OCI-LY7 (cell line): ENCODE data around the gene IGSF9.

ENCODE experiments used
- EZH2phosphoT487 ChIP-seq: fragments of 200-600 bp; sonication (generic); IDR thresholded peaks from 2 replicates; pipeline ENCODE4 v1.6.1; 2018; ENCODE audit warnings: low read depth, borderline replicate concordance, mild to moderate bottlenecking, mixed run types, antibody characterized with exemption, low read length, moderate library complexity, mixed read lengths
- TF ChIP-seq, protein P1 (sequence below): fragments of 200-600 bp; sonication (generic); conservative IDR thresholded peaks from 2 replicates; pipeline ENCODE4 v1.5.1; 2014; ENCODE audit warnings: mild to moderate bottlenecking, antibody characterized with exemption, low read length, moderate library complexity, mixed read lengths

DNA sequence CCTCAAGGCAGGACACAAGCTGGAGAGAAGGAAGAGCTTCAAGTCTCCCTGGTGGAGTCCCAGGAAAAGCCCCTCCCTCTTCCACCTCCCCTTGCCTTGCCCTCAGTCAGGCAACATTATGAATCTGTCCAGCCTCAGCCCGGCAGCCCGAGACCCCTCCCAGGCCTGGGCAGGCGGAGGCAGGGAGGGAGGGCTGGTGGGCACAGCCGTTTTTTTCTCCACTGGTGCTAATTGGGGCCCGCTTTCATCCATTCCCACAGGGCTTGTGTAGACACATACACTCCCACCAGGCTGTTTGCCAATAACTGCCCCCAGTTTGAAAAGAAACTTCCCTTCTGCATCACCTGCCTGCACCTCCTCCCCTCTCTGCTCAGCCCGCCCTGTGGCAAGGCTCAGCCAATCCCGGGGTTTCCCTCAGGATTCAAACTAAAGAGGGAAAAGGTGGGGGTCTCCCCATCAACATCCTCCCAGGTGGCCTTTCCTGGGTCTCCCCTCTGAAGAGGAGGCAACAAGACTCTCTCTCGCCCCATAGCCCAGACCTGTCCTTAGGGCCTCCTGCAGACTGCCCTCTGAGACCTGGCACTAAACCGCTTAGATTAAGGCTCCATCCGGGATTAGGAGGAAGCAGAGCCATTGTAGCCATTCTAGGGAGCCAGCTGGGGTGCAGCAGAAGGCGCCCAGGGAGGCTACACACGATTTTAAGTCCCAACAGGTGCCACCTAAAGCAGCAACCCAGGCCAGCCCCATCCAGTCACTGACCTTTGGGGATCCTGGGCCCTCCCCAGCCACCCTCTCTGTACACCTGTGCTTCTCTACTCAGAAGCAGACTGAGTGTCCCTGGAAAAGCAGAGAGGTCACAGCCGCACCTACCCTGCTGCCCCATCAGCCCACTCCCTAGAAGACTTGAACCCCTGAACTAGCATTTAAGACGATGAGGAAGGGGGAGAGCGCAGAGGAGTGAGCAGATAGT, 3.5 kb downstream of the IGSF9 start:
- TF ChIP-seq, protein P1, sequence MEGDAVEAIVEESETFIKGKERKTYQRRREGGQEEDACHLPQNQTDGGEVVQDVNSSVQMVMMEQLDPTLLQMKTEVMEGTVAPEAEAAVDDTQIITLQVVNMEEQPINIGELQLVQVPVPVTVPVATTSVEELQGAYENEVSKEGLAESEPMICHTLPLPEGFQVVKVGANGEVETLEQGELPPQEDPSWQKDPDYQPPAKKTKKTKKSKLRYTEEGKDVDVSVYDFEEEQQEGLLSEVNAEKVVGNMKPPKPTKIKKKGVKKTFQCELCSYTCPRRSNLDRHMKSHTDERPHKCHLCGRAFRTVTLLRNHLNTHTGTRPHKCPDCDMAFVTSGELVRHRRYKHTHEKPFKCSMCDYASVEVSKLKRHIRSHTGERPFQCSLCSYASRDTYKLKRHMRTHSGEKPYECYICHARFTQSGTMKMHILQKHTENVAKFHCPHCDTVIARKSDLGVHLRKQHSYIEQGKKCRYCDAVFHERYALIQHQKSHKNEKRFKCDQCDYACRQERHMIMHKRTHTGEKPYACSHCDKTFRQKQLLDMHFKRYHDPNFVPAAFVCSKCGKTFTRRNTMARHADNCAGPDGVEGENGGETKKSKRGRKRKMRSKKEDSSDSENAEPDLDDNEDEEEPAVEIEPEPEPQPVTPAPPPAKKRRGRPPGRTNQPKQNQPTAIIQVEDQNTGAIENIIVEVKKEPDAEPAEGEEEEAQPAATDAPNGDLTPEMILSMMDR: no peak
- no peak for TF ChIP-seq EZH2phosphoT487
